CD4-positive, CD25-positive, alpha-beta regulatory T cell (primary cell): ENCODE results near the gene EFNB1. TPM values are rescaled to one million over a fixed set of nuclear protein-coding genes. Genes with fewer than 3 reads are reported as not detected.
A peak's percentile ranks its signal among the peaks of the same experiment; 100 is the strongest.
"Not testable (repeated sequence)": the region's sequence is repeated elsewhere in the genome, so short reads cannot be mapped to it uniquely, and the experiment has no call there.

Source experiments
- ATAC-seq, 2 donors: fragments of 150-1000 bp; cut with Tn5 transposase; one replicate each; pipeline ENCODE4 v1.10.0; 2021; ENCODE audit warnings: low read depth in 2 of 2, moderate number of reproducible peaks in 2 of 2, moderate library complexity in 1 of 2
- DNase-seq, 3 donors: peaks; one replicate each; pipeline versions ENCODE4 v3.0.0 to v3.0.0-alpha.2; 2012 to 2022; ENCODE audit warnings: mixed read lengths in 1 of 3
- H3K27ac ChIP-seq: one replicate; pipeline ENCODE4 v1.7.0; 2013; ENCODE audit warnings: mild to moderate bottlenecking, low read length; ENCODE audit not compliant: insufficient read depth, poor library complexity, severe bottlenecking
- H3K27me3 ChIP-seq: one replicate; pipeline ENCODE4 v1.7.0; 2013; ENCODE audit warnings: low read length; ENCODE audit not compliant: control insufficient read depth, insufficient read depth
- H3K36me3 ChIP-seq: one replicate; pipeline ENCODE4 v1.7.0; 2013; ENCODE audit warnings: mild to moderate bottlenecking, low read length, moderate library complexity; ENCODE audit not compliant: control insufficient read depth, insufficient read depth
- H3K4me1 ChIP-seq: 2 replicates; pipeline ENCODE4 v1.7.0; 2013; ENCODE audit warnings: mild to moderate bottlenecking, low read length; ENCODE audit not compliant: insufficient read depth, control insufficient read depth, poor library complexity, severe bottlenecking
- H3K4me3 ChIP-seq: one replicate; pipeline ENCODE4 v1.7.0; 2013; ENCODE audit warnings: low read depth, mild to moderate bottlenecking, low read length, moderate library complexity
- H3K9me3 ChIP-seq, 2 experiments: 1 replicate in 1 of 2; 2 replicates in 1 of 2; pipeline ENCODE4 v1.7.0; 2013; ENCODE audit warnings: low read length in 2 of 2, mild to moderate bottlenecking in 1 of 2, moderate library complexity in 1 of 2; ENCODE audit not compliant: control insufficient read depth in 2 of 2
- H3K27ac Mint-ChIP-seq, 3 donors: one replicate each; pipeline ENCODE4 v1.8.0; 2020 to 2022; ENCODE audit warnings: mild to moderate bottlenecking in 3 of 3, mixed read lengths in 3 of 3, moderate library complexity in 2 of 3
- H3K27me3 Mint-ChIP-seq: one replicate; pipeline ENCODE4 v1.8.0; 2022; ENCODE audit warnings: mild to moderate bottlenecking, mixed read lengths
- H3K36me3 Mint-ChIP-seq: one replicate; pipeline ENCODE4 v1.8.0; 2020; ENCODE audit warnings: mixed read lengths
- H3K4me1 Mint-ChIP-seq, 4 donors: one replicate each; pipeline ENCODE4 v1.8.0; 2020 to 2022; ENCODE audit warnings: mixed read lengths in 4 of 4, mild to moderate bottlenecking in 1 of 4
- H3K4me3 Mint-ChIP-seq, 4 donors: one replicate each; pipeline ENCODE4 v1.8.0; 2020 to 2022; ENCODE audit warnings: mild to moderate bottlenecking in 4 of 4, mixed read lengths in 4 of 4, moderate library complexity in 3 of 4
- H3K9me3 Mint-ChIP-seq, 7 donors: one replicate each; pipeline ENCODE4 v1.8.0; 2020 to 2022; ENCODE audit warnings: mixed read lengths in 7 of 7, mild to moderate bottlenecking in 3 of 7, moderate library complexity in 2 of 7
- polyA plus RNA-seq, 4 donors: library from polyadenylated mRNA; unstranded; fragments of 300-500 nt; fragmentation: Illumina TruSeq; gene quantifications; one replicate each; pipeline ENCODE4 v1.2.3, GENCODE V29; 2021
- total RNA-seq: library from RNA; stranded (reverse); gene quantifications from one replicate; pipeline ENCODE4 v1.2.3, GENCODE V29; 2022

The EFNB1 gene
- total and polyA plus RNA-seq, 5 donors from 2014 or later, result 1.8 to 3.7 (median 3.3) TPM

DNA sequence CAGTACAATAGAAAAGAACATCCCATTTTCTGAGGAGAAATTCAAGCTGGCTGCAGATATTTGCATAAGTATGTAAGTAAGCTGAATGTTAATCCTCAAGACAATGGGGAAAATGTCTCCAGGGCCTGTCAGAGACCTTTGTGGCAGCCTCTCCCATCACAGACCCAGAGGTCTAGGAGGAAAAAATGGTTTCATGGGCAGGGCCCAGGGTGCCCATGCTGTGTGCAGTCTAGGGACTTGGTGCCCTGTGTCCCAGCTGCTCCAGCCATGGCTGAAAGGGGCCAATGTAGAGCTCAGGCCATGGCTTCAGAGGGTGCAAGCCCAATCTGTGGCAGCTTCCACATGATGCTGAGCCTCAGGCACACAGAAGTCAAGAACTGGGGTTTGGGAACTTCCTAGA, 30.4 kb upstream of the EFNB1 start:
- H3K4me3 Mint-ChIP-seq, H3K36me3 ChIP-seq, H3K27ac Mint-ChIP-seq, H3K27me3 ChIP-seq, H3K27ac ChIP-seq, DNase-seq, H3K4me1 ChIP-seq, H3K4me3 ChIP-seq, H3K4me1 Mint-ChIP-seq, H3K36me3 Mint-ChIP-seq, H3K27me3 Mint-ChIP-seq, H3K9me3 ChIP-seq, ATAC-seq: not testable (repeated sequence)
- H3K9me3 Mint-ChIP-seq, result peaks cover 0 to 20% (median 4%) of the 10 kb centered on the region in 7 donors

- no peaks in the 10 kb centered on the region for H3K27me3 Mint-ChIP-seq
- Histone ChIP-seq H3K36me3 (no peaks in the 10 kb centered on the region), H3K27me3 (no peaks in the 10 kb centered on the region), H3K9me3 (no peaks in the 10 kb centered on the region), H3K4me3 (no peak overlapping the region), H3K27ac (no peak overlapping the region), H3K4me1 (no peaks in the 10 kb centered on the region)
- peaks cover 4% of the 10 kb centered on the region for H3K36me3 Mint-ChIP-seq
- H3K4me1 Mint-ChIP-seq, result no peaks in the 10 kb centered on the region
- H3K9me3 Mint-ChIP-seq, result peaks cover 0 to 20% (median 4%) of the 10 kb centered on the region in 7 donors
- no peak overlapping the region for H3K4me3 Mint-ChIP-seq
- H3K27ac Mint-ChIP-seq, result no peak overlapping the region
- DNase-seq (no peak), ATAC-seq (no peak)
Measured at GRCh38 chrX:68801737-68802290, 27.0 kb upstream of the EFNB1 start.

- H3K27ac ChIP-seq, result no peak overlapping the region
- no peak for DNase-seq
- ATAC-seq, result no peak
- no peaks in the 10 kb centered on the region for H3K27me3 Mint-ChIP-seq
- H3K9me3 ChIP-seq, result no peaks in the 10 kb centered on the region
- H3K4me1 ChIP-seq, result no peaks in the 10 kb centered on the region
- no peak overlapping the region for H3K27ac Mint-ChIP-seq
- H3K36me3 Mint-ChIP-seq, result no peaks in the 10 kb centered on the region
- H3K4me3 Mint-ChIP-seq, result no peak overlapping the region
- peaks cover 0 to 1% (median 0%) of the 10 kb centered on the region in 7 donors for H3K9me3 Mint-ChIP-seq
- no peaks in the 10 kb centered on the region for H3K36me3 ChIP-seq
- no peak overlapping the region for H3K4me3 ChIP-seq
- no peaks in the 10 kb centered on the region for H3K4me1 Mint-ChIP-seq
- H3K27me3 ChIP-seq, result peaks cover 2% of the 10 kb centered on the region
Measured at GRCh38 chrX:68807818-68808217, 21.0 kb upstream of the EFNB1 start.

DNA sequence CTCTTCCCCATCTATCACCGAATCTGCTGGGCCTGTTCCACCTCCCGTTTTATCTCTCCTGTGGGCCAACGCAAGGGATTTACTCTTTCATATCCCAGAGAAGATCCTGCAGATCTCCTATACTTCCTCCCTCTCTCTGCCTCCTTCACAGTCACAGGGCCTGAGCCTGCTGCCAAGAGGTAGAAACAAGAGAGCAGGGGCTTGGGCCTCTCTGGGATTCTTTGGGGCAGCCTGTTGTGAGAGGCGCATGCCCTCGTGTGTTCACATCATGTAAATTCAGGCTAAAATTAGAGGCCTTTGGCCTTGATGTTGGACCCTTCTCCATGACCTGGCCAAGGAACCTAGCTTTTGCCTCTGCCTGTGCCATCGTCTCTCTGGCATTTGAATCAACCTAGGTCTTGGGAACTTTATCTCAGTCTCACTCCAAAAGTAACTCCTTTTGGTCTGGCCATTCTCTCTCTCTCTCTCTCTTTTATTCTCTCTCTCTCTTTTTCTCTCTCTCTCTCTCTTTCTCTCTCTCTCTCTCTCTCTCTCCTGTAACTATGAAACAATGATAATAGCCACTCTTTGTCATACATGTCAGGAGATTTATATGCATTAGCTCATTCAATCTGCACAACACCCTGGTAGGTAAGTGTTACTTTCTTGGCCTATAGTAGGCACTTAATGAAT, 20.0 kb upstream of the EFNB1 start:
- H3K4me3 Mint-ChIP-seq, result peak overlapping the region in 1 of 4 donors; percentile 68
- no peak overlapping the region for H3K4me3 ChIP-seq
- no peaks in the 10 kb centered on the region for H3K27me3 Mint-ChIP-seq
- H3K27me3 ChIP-seq, result peaks cover 2% of the 10 kb centered on the region
- peak overlapping the region in 1 of 3 donors; percentile 26 for H3K27ac Mint-ChIP-seq
- DNase-seq (no peak), ATAC-seq (no peak)
- no peaks in the 10 kb centered on the region for H3K36me3 ChIP-seq
- H3K36me3 Mint-ChIP-seq, result no peaks in the 10 kb centered on the region
- no peaks in the 10 kb centered on the region for H3K4me1 ChIP-seq
- no peaks in the 10 kb centered on the region for H3K4me1 Mint-ChIP-seq
- H3K9me3 ChIP-seq, result no peaks in the 10 kb centered on the region
- peaks cover 0 to 1% (median 0%) of the 10 kb centered on the region in 7 donors for H3K9me3 Mint-ChIP-seq
- no peak overlapping the region for H3K27ac ChIP-seq

- no peaks in the 10 kb centered on the region for H3K36me3 Mint-ChIP-seq
- no peak for ATAC-seq
- no peak overlapping the region for H3K27ac Mint-ChIP-seq
- Histone ChIP-seq H3K27ac (no peak overlapping the region), H3K27me3 (no peaks in the 10 kb centered on the region), H3K9me3 (no peaks in the 10 kb centered on the region), H3K4me1 (no peaks in the 10 kb centered on the region), H3K36me3 (no peaks in the 10 kb centered on the region), H3K4me3 (no peak overlapping the region)
- H3K4me1 Mint-ChIP-seq, result peaks cover 0 to 3% (median 1%) of the 10 kb centered on the region in 4 donors
- no peaks in the 10 kb centered on the region for H3K9me3 Mint-ChIP-seq
- no peaks in the 10 kb centered on the region for H3K27me3 Mint-ChIP-seq
- no peak for DNase-seq
- no peak overlapping the region for H3K4me3 Mint-ChIP-seq
Measured at GRCh38 chrX:68820476-68821110, 8.2 kb upstream of the EFNB1 start.

DNA sequence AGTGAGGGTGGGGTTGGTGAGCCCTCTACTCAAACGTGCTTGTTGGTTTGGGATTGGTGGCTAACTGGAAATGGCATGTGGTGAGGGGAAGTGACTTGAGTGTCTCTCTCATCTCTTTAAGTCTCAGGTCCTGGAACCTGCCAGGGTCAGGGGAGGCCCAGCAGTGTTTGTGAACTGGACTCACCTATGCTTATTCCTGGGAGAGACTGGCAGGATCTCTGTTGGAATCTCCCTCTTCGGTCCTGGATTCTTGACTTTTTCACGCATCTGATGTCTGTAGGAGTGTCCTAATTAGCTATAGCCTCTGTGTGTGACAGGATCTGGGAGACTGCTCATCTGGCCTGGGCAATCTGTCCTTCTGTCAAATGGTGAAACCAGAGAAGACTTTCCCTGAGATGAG, 7.2 kb upstream of the EFNB1 start:
- DNase-seq, result no peak
- Mint-ChIP-seq H3K27me3 (no peaks in the 10 kb centered on the region), H3K4me1 (peaks cover 0 to 3% (median 1%) of the 10 kb centered on the region in 4 donors), H3K4me3 (no peak overlapping the region), H3K36me3 (no peaks in the 10 kb centered on the region), H3K27ac (peak overlapping the region in 1 of 3 donors; percentile 63), H3K9me3 (no peaks in the 10 kb centered on the region)
- Histone ChIP-seq H3K4me3 (no peak overlapping the region), H3K27ac (no peak overlapping the region), H3K36me3 (no peaks in the 10 kb centered on the region), H3K4me1 (no peaks in the 10 kb centered on the region), H3K27me3 (no peaks in the 10 kb centered on the region), H3K9me3 (no peaks in the 10 kb centered on the region)
- ATAC-seq, result no peak

DNA sequence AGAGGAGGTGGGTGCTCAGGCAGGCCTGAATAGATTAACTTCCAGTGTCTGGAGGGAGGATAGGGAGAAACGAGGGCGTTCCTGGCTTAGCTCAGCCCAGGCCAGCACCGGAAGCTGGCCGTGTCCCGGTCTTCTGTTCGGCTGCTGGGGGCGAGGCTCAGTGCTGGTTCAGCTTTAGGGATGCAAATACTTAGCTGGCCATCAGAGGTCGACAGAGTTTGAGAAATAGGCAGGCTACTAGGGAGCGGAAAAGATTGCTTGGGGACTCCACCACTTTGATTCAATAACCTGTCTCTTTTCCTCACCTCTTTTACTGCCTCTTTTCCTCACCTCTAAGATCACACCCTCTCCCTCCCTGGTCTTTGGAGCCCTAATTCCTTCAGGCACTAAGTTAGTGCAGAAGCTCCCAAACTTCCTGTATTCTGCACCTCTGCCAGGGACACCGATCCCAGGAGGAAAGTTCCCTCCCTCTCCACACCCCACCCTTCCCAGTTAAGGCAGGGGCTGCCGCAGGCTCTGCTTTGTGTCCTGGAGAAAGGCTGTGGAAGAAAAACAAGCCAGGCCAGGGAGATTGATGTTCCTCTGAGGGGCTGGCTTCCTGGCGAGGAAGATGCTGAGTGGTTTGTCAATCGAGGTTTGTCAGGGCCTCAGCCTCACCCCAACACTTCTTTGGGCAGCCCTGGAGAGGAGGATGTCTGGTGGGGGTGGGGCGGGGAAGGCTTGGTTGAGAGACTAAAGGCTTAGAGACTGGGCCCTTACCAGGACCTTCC, 6.0 kb upstream of the EFNB1 start:
- DNase-seq, result peak in 1 of 3 donors; percentile 27
- ATAC-seq, result no peak
- Histone ChIP-seq H3K27me3 (no peaks in the 10 kb centered on the region), H3K4me1 (no peaks in the 10 kb centered on the region), H3K27ac (no peak overlapping the region), H3K36me3 (no peaks in the 10 kb centered on the region), H3K4me3 (no peak overlapping the region), H3K9me3 (no peaks in the 10 kb centered on the region)
- no peaks in the 10 kb centered on the region for H3K9me3 Mint-ChIP-seq
- H3K4me3 Mint-ChIP-seq, result no peak overlapping the region
- H3K27me3 Mint-ChIP-seq, result no peaks in the 10 kb centered on the region
- no peaks in the 10 kb centered on the region for H3K36me3 Mint-ChIP-seq
- H3K4me1 Mint-ChIP-seq, result peaks cover 0 to 5% (median 1%) of the 10 kb centered on the region in 4 donors
- H3K27ac Mint-ChIP-seq, result peak overlapping the region in 1 of 3 donors; percentile 12
